H1 (cell line): ENCODE measurements around the gene CNDP1. TPM values are rescaled to one million over a fixed set of nuclear protein-coding genes. Genes with fewer than 3 reads are reported as not detected.
A peak's percentile ranks its signal among the peaks of the same experiment; 100 is the strongest.

Experiments
- CTCF ChIA-PET: fragments of 300-600 bp; sonication (Branson Sonifier 250); formaldehyde crosslinking; loops from one replicate; lab custom pipeline; 2021; ENCODE audit not compliant: partially characterized antibody; lab: Charles Lee
- POLR2A ChIA-PET: fragments of 300-600 bp; sonication (Branson Sonifier 250); formaldehyde crosslinking; loops from one replicate; lab custom pipeline; 2021; ENCODE audit warnings: inconsistent platforms; ENCODE audit not compliant: partially characterized antibody; lab: Charles Lee
- DNase-seq, 2 experiments: peaks; one replicate each; pipeline versions ENCODE4 v3.0.0 to v3.0.0-alpha.2; 2010 to 2022; ENCODE audit warnings: low spot score in 2 of 2, low read depth in 1 of 2, mixed read lengths in 1 of 2
- FAIRE-seq: peaks from 2 replicates; lab custom pipeline; 2011; peaks lifted over from hg19 to GRCh38; lab: Jason Lieb, UNC
- H2AFZ ChIP-seq: 2 replicates; pipeline ENCODE4 v1.8.1; 2012; ENCODE audit warnings: low read length, inconsistent platforms
- H2AK5ac ChIP-seq: 2 replicates; pipeline ENCODE4 v1.6.1; 2013; ENCODE audit warnings: low read depth, low read length
- H2BK120ac ChIP-seq: replicated peaks from 2 replicates; pipeline ENCODE3; 2013; ENCODE audit warnings: low read depth, low read length, inconsistent platforms
- H2BK12ac ChIP-seq: 2 replicates; pipeline ENCODE4 v1.6.1; 2013; ENCODE audit warnings: low read depth, low read length
- H2BK15ac ChIP-seq: 2 replicates; pipeline ENCODE4 v1.6.1; 2013; ENCODE audit warnings: low read length
- H2BK20ac ChIP-seq: 2 replicates; pipeline ENCODE4 v1.6.1; 2013; ENCODE audit warnings: low read length
- H2BK5ac ChIP-seq: 2 replicates; pipeline ENCODE4 v1.6.1; 2013; ENCODE audit warnings: low read depth, low read length
- H3K14ac ChIP-seq: 2 replicates; pipeline ENCODE4 v1.6.1; 2013; ENCODE audit warnings: inconsistent platforms; ENCODE audit not compliant: insufficient read length
- H3K18ac ChIP-seq: 2 replicates; pipeline ENCODE4 v1.6.1; 2013; ENCODE audit warnings: low read length; ENCODE audit errors: extremely low read depth
- H3K23ac ChIP-seq: 2 replicates; pipeline ENCODE4 v1.6.1; 2013; ENCODE audit warnings: inconsistent platforms; ENCODE audit not compliant: insufficient read length
- H3K23me2 ChIP-seq: 2 replicates; pipeline ENCODE4 v1.6.1; 2013; ENCODE audit warnings: low read depth, low read length
- H3K27ac ChIP-seq: 2 replicates; pipeline ENCODE4 v1.6.1; 2011; ENCODE audit warnings: low read depth, low read length, inconsistent platforms
- H3K27me3 ChIP-seq, 4 experiments: replicated peaks in 1 of 4; 1 replicate in 1 of 4; 2 replicates in 3 of 4; pipeline versions ENCODE4 v1.6.1 to v1.8.1; 2011 to 2013; ENCODE audit warnings: low read length in 3 of 4, mild to moderate bottlenecking in 3 of 4, inconsistent platforms in 2 of 4, mixed read lengths in 2 of 4, moderate library complexity in 1 of 4; ENCODE audit not compliant: control insufficient read depth in 3 of 4, insufficient read depth in 3 of 4; ENCODE audit errors: extremely low read depth in 1 of 4
- H3K36me3 ChIP-seq, 4 experiments: 2 replicates each; pipeline versions ENCODE4 v1.6.1 to v1.8.1; 2011 to 2013; ENCODE audit warnings: mild to moderate bottlenecking in 4 of 4, low read length in 3 of 4, moderate library complexity in 2 of 4, control low read depth in 1 of 4, inconsistent platforms in 1 of 4; ENCODE audit not compliant: insufficient read depth in 4 of 4, control insufficient read depth in 2 of 4
- H3K4ac ChIP-seq: replicated peaks from 2 replicates; pipeline ENCODE3; 2013; ENCODE audit warnings: low read length, low read depth, mixed read lengths, inconsistent platforms; ENCODE audit not compliant: insufficient read length
- H3K4me1 ChIP-seq, 4 experiments: replicated peaks in 1 of 4; 1 replicate in 1 of 4; 2 replicates in 3 of 4; pipeline versions ENCODE4 v1.6.1 to v1.8.1; 2011 to 2013; ENCODE audit warnings: low read length in 3 of 4, inconsistent platforms in 2 of 4, mixed read lengths in 1 of 4; ENCODE audit not compliant: insufficient read depth in 4 of 4, control insufficient read depth in 3 of 4
- H3K4me2 ChIP-seq, 2 experiments: 2 replicates each; pipeline versions ENCODE4 v1.6.1 to v1.8.1; 2011 to 2013; ENCODE audit warnings: low read depth in 2 of 2, low read length in 2 of 2, control low read depth in 1 of 2, inconsistent platforms in 1 of 2, mild to moderate bottlenecking in 1 of 2; ENCODE audit not compliant: insufficient read depth in 1 of 2
- H3K4me3 ChIP-seq, 4 experiments: fragments of 200-600, 300-600 bp in 1 of 4; sonication (generic), shearing (Covaris generic), sonication (Bioruptor Twin) in 1 of 4; 2 replicates each; pipeline versions ENCODE4 v1.5.1 to v1.8.1; 2011 to 2016; ENCODE audit warnings: low read length in 4 of 4, low read depth in 3 of 4, control low read depth in 2 of 4, inconsistent platforms in 2 of 4, mild to moderate bottlenecking in 2 of 4, mixed read lengths in 1 of 4, moderate library complexity in 1 of 4; ENCODE audit not compliant: insufficient read depth in 2 of 4; ENCODE audit errors: extremely low read depth in 1 of 4
- H3K56ac ChIP-seq: replicated peaks from 2 replicates; pipeline ENCODE3; 2013; ENCODE audit warnings: low read depth, mild to moderate bottlenecking, mixed read lengths, low read length, inconsistent platforms; ENCODE audit not compliant: insufficient read length
- H3K79me1 ChIP-seq: 2 replicates; pipeline ENCODE4 v1.6.1; 2013; ENCODE audit warnings: low read depth, low read length, control low read depth
- H3K79me2 ChIP-seq, 2 experiments: 2 replicates each; pipeline versions ENCODE4 v1.6.1 to v1.8.1; 2012 to 2013; ENCODE audit warnings: low read length in 2 of 2, mild to moderate bottlenecking in 2 of 2, inconsistent platforms in 1 of 2; ENCODE audit not compliant: insufficient read depth in 2 of 2, control insufficient read depth in 1 of 2
- H3K9ac ChIP-seq, 4 experiments: replicated peaks in 1 of 4; 1 replicate in 1 of 4; 2 replicates in 3 of 4; pipeline versions ENCODE4 v1.6.1 to v1.8.1; 2011 to 2013; ENCODE audit warnings: low read depth in 3 of 4, low read length in 3 of 4, control low read depth in 2 of 4, mild to moderate bottlenecking in 2 of 4, moderate library complexity in 2 of 4, inconsistent platforms in 1 of 4; ENCODE audit errors: extremely low read depth in 1 of 4
- H3K9me3 ChIP-seq, 2 experiments: 2 replicates each; pipeline versions ENCODE4 v1.6.1 to v1.8.1; 2012 to 2013; ENCODE audit warnings: mild to moderate bottlenecking in 2 of 2, moderate library complexity in 2 of 2, control low read depth in 1 of 2, inconsistent platforms in 1 of 2, low read depth in 1 of 2, low read length in 1 of 2, mixed read lengths in 1 of 2; ENCODE audit not compliant: insufficient read depth in 2 of 2
- H4K20me1 ChIP-seq, 2 experiments: replicated peaks in 1 of 2; 2 replicates each; pipeline versions ENCODE3 to v1.8.1; 2011 to 2013; ENCODE audit warnings: inconsistent platforms in 2 of 2, low read length in 2 of 2, mild to moderate bottlenecking in 1 of 2; ENCODE audit not compliant: insufficient read depth in 2 of 2, control insufficient read depth in 1 of 2
- H4K5ac ChIP-seq: 2 replicates; pipeline ENCODE4 v1.6.1; 2013; ENCODE audit warnings: low read length, low read depth, mixed read lengths, inconsistent platforms; ENCODE audit not compliant: insufficient read length
- H4K8ac ChIP-seq: 2 replicates; pipeline ENCODE4 v1.8.0; 2013; ENCODE audit warnings: mild to moderate bottlenecking, moderate library complexity, low read length, inconsistent platforms; ENCODE audit not compliant: insufficient read depth; ENCODE audit errors: extremely low read depth
- H4K91ac ChIP-seq: replicated peaks from 2 replicates; pipeline ENCODE3; 2013; ENCODE audit warnings: low read length, mixed read lengths, inconsistent platforms; ENCODE audit not compliant: insufficient read length
- CTBP2 ChIP-seq: IDR thresholded peaks from 2 replicates; pipeline ENCODE4 v1.7.0; 2011; ENCODE audit warnings: borderline replicate concordance, mild to moderate bottlenecking, moderate library complexity, mixed read lengths, low read length; ENCODE audit not compliant: insufficient read depth, insufficient read length
- EZH2 ChIP-seq: fragments of 200-600 bp; sonication (generic); IDR thresholded peaks from 2 replicates; pipeline ENCODE4 v1.7.1; 2012; ENCODE audit warnings: low read depth, mild to moderate bottlenecking, moderate library complexity, low read length, inconsistent platforms; ENCODE audit not compliant: severe bottlenecking
- RXRA ChIP-seq: IDR thresholded peaks from 2 replicates; pipeline ENCODE4 v1.6.1; 2011; ENCODE audit warnings: low read depth, mild to moderate bottlenecking, low read length, moderate library complexity; ENCODE audit not compliant: insufficient read depth
- WGBS, 2 experiments: shearing (Covaris generic) in 1 of 2; methylation state at CpG; one replicate each; pipeline versions ENCODE4 v1.1.6 to v1.1.7; 2013 to 2015; ENCODE audit warnings: low lambda C conversion rate in 2 of 2, mixed read lengths in 2 of 2, inconsistent platforms in 1 of 2, low coverage in 1 of 2, missing lambda C conversion rate in 1 of 2; ENCODE audit not compliant: insufficient replicate concordance in 2 of 2, insufficient coverage in 1 of 2, insufficient read length in 1 of 2; ENCODE audit errors: extremely low coverage in 1 of 2, missing lambda C conversion rate in 1 of 2; 5-methylcytosine and 5-hydroxymethylcytosine counted together
- polyA plus RNA-seq, 7 experiments: library from polyadenylated mRNA; depleted of rRNA in 3 of 7; stranded (reverse) in 5 of 7; unstranded in 2 of 7; fragments of >200 nt in 5 of 7; fragments of 200-250 nt in 2 of 7; gene quantifications; 1 replicate in 5 of 7; 2 replicates in 1 of 7; 4 replicates in 1 of 7; pipeline versions ENCODE4 v1.2.1 to v1.2.3, GENCODE V29; 2011 to 2013; ENCODE audit warnings: missing spikeins in 2 of 7, mixed read lengths in 2 of 7
- total RNA-seq: library from RNA; stranded (reverse); fragmentation: NEBNext Ultra II Directional; extraction: Animal tissue kit (Norgen Biotek cat#: 25700); gene quantifications from 2 replicates; pipeline ENCODE4 v1.2.1, GENCODE V29; 2021

The CNDP1 gene
- total and polyA plus RNA-seq, 2 of the 8 experiments (the other 6 are each of a cell fraction or from before 2014, with no cell fraction given) = 0.09 TPM; not detected in 1

GRCh38 chr18:74497778-74498177, 36.5 kb upstream of the CNDP1 start:
- Histone ChIP-seq H4K20me1 (peaks cover 2 to 9% of the 10 kb centered on the region in 2 experiments), H2AK5ac (no peak overlapping the region), H3K18ac (no peak overlapping the region), H3K9ac (no peak overlapping the region), H3K79me1 (peaks cover 9% of the 10 kb centered on the region; the same call in 1 of the 2 replicates), H3K4ac (no peak overlapping the region), H2BK15ac (no peak overlapping the region), H3K4me1 (peaks cover 2 to 16% (median 5%) of the 10 kb centered on the region in 4 experiments; a peak in 5 of 7 replicates), H4K91ac (no peak overlapping the region), H2BK120ac (no peak overlapping the region), H3K27ac (no peak overlapping the region), H2BK12ac (no peak overlapping the region), H2BK20ac (no peak overlapping the region), H2BK5ac (no peak overlapping the region), H3K4me2 (peak overlapping the region; percentile 70 to 95; a peak in 2 of 4 replicates), H3K4me3 (peak overlapping the region in 1 of 4 experiments; percentile 89; a peak in 1 of 8 replicates), H3K56ac (no peak overlapping the region), H3K36me3 (peaks cover 7 to 23% (median 16%) of the 10 kb centered on the region in 4 experiments), H3K23me2 (peaks cover 2% of the 10 kb centered on the region; the same call in 1 of the 2 replicates), H3K14ac (no peak overlapping the region), H4K5ac (no peak overlapping the region), H2AFZ (no peak overlapping the region), H3K23ac (no peak overlapping the region), H4K8ac (no peak overlapping the region), H3K79me2 (peaks cover 19 to 36% of the 10 kb centered on the region in 2 experiments), H3K9me3 (no peaks in the 10 kb centered on the region), H3K27me3 (no peaks in the 10 kb centered on the region)
- no peak for DNase-seq
- WGBS, 2 experiments = 94% methylated on average over 3 of the region's 3 CpGs; no CpG with 5 or more reads in 1 of the 2 experiments
- ChIA-PET POLR2A (interaction anchor here (0.9 to 2.5 kb wide), 7 partner anchors 11 to 38 kb away, joined by 3 to 10 read pairs (median 6); no protein-coding TSS in a partner anchor), CTCF (interaction anchor here (0.6 to 1.4 kb wide), 4 partner anchors 8 to 300 kb away, joined by 3 to 4 read pairs (median 3); partner anchors contain the start of gene CNDP1)
- TF ChIP-seq EZH2 = no peak
- TF ChIP-seq RXRA = no peak
- TF ChIP-seq CTBP2 = no peak
- no peak for FAIRE-seq
